Cardiac septum (tissue), 1 donor: ENCODE results near the gene XPO6. TPM values are rescaled to one million over a fixed set of nuclear protein-coding genes. Genes with fewer than 3 reads are reported as not detected.
A peak's percentile ranks its signal among the peaks of the same experiment; 100 is the strongest.

Source experiments
- DNase-seq: peaks from one replicate; pipeline ENCODE4 v3.0.0-alpha.2; 2020; ENCODE audit warnings: low spot score
- intact Hi-C: fragments of 100-400 bp; cut with DNase I; formaldehyde crosslinking; loops from one replicate; pipeline ENCODE4 v1.14.0; 2022
- total RNA-seq: library from RNA; stranded (reverse); fragmentation: NEBNext Ultra II Directional; extraction: Animal tissue kit (Norgen Biotek cat#: 25700); gene quantifications from one replicate; pipeline ENCODE4 v1.2.1, GENCODE V29; 2021
- donor health status: DM: no; HTN: no; CAD: no.

Gene XPO6
- total RNA-seq, 1 donor from 2014 or later, result 43.9 TPM

DNA sequence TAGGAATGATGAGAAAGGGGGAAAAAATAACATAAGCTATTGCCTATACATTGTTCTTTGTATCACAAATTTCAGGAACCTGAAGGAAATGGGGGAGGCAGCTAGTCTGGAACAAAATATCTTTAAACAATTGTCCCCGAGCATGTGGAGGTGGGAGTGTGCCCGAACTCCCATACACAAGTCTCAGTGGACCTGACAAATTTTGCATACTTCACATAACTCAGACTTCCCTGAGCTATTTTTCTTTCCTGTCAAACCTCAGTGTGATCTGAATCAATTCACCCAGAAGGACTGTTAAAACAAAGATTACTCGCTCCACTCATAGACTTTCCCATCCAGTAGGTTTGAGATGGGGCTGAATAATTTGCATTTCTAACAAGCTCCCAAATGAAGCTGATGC, 1.6 kb upstream of the XPO6 start:
- intact Hi-C loops, result loop anchor here (5.0 kb wide), 1 partner anchor 51 kb away; no protein-coding TSS in a partner anchor
- no peak for DNase-seq

DNA sequence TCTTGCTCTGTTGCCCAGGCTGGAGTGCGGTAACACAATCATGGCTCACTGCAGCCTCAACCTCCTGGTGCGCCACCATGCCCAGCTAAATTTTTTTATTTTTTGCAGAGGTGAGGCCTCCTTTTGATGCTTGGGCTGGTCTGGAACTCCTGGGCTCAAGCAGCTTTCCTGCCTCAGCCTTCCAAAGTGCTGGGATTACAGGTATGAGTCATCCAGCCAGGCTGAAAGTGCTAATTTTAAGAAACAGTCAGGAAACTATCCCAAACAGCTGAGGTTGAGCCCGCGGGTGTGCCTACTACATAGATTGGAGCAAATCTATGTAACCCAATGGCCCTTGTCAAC, 738 bp upstream of the XPO6 start:
- intact Hi-C loops, result loop anchor here (5.0 kb wide), 1 partner anchor 50 kb away; no protein-coding TSS in a partner anchor
- no peak for DNase-seq

DNA sequence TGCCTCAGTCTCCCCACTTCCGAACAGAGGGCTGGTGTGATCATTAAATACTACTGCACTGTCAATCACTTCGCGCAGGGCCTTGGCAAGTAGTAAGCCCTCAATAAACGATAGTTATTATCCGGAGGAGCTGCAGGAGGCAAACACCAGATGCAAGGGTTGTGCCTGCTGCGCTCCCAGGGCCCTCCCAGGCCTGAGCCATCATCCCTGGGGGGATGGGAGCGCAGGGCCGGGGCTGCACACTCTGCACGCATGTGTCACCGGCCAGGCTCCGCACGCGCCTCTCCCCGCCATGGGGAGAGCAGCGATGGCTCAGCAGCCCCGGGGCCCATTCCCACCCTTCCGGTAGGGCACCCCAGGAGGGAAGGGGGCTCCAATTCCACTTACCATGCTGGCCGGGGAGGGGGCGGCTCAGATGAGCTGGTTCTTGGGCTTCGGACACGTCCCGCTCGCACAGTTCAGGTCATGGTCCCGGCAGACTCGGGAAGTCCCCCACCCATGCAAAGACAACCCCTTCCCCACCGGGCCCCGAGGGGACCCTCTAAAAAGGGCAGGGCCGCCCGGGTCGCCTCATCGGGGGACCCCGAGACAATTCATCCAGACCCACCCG, 681 bp downstream of the XPO6 start:
- intact Hi-C loops, result loop anchor here (1.0 to 5.0 kb wide), 2 partner anchors 30 to 49 kb away; no protein-coding TSS in a partner anchor
- DNase-seq, result peak; percentile 89

DNA sequence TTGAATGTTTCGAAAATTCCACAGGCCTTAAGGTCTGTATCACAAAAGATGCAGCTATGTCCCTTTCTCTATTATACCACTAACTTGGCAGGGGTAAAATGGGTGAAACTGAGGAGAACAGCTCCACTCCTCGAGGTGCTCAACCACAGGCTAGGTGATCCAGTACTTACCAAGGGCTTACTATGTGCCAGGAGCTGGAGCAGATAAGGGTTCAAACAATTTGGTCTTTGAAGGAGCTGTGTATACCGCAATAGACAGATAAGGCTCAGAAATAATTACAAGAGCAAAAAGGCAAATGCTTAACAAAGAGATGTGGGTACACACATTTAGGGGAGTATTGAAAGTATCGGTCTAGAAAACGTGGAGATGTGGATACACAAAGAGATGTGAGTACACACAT, 1.5 kb downstream of the XPO6 start:
- no peak for DNase-seq
- intact Hi-C loops, result loop anchor here (5.0 kb wide), 1 partner anchor 48 kb away; no protein-coding TSS in a partner anchor

DNA sequence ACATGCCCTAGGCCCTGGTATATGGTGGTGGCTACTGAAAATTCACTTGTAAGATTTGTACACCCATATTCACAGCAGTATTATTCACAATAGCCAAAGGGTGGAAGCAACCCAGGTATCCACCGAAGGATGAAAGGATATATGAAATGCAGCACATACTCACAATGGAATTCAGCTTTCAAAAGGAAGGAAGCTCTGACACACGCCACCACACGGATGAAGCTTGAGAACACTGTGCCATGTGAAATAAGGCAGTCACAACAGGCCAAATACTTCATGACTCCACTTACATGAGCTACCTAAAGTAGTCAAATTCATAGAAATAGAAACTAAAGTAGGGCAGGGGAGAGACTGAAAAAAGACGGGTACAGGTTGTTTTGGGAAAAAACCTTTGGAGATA, 2.9 kb downstream of the XPO6 start:
- intact Hi-C loops, result no loop called here
- no peak for DNase-seq

DNA sequence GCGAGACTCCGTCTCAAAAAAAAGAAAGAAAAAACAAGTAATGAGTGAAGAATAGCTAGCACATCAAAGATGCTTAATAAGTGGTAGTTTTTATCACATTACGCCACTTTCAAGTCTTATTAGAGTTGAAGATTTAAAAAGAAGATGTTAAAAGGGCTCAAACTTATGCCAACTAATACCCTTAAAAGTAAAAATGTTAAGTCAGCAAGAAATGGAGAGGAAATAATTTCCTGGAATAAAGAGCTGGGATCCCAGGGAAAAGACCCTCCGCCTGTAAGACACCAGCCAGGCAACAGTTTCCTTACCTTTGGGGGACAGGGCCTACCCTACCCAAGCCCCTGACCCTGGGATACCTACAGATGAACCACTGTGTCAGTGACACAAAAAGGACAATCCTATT, 3.6 kb downstream of the XPO6 start:
- DNase-seq, result no peak
- intact Hi-C loops, result no loop called here

DNA sequence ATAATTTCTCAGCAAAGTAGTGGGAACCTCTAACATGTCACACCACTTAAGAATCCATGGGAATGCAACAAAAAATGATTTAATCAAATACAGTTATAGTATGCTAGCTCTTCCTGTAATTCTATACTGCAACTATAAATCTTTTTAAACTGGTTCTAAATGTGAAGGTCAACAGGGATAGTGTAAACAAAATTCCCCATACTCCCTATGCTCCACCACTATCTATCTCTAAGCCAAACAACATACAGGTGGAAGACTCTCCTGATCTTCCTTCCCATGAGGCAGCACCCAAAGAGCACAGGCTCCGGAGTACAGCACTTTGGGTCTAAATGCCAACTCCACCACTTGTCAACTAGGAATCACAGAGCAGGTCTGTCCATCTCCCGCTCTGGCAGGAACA, 4.4 kb downstream of the XPO6 start:
- intact Hi-C loops, result no loop called here
- DNase-seq, result no peak

DNA sequence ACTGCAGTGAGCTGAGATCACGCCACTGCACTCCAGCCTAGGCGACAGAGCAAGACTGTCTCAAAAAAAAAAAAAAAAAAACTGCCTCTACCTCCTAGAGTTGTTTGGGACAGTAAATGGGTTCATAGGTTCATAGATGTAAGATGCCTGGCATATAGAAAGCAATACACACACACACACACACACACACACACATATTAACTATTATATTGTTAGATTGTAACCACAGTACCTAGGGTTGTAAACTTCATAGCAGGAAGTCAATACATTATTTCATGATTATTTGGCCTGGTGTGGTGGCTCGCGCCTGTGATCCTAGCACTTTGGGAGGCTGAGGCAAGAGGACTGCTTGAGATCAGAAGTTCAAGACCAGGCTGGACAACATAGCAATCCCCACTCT, 5.8 kb downstream of the XPO6 start:
- intact Hi-C loops, result no loop called here
- no peak for DNase-seq

DNA sequence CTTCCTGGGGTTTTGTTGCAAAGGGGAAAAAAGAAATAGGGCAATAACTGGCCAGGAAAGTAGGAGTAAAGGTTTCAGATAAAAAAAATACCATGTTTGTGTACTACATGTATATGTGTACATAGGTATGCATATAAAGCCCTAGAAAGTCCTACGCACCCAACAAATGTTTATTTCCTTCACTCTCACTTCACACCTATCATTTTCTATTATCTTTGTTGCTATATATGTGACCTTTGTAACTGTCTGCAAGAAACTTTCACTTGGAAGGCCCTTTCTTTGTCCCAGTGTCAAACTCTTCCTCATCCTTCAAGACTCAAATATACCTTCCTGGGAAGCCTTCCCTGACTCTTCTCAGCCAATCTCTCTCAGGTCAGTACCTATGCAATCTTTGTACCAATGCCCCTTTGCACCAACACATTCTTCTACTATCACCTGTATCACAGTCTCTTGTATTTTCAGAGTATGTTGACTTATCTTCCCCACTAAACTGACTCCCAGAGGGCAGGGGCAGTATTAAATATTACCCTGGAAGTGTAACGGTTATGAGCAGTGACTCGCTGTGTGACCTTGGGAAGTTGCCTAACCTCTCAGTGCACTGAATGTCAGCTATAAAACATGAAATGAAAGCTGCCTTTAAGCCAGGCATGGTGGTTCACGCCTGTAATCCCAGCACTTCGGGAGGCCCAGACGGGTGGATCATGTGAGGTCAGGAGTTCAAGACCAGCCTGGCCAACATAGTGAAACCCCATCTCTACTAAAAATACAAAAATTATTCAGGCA, 6.5 kb downstream of the XPO6 start:
- intact Hi-C loops, result no loop called here
- no peak for DNase-seq

DNA sequence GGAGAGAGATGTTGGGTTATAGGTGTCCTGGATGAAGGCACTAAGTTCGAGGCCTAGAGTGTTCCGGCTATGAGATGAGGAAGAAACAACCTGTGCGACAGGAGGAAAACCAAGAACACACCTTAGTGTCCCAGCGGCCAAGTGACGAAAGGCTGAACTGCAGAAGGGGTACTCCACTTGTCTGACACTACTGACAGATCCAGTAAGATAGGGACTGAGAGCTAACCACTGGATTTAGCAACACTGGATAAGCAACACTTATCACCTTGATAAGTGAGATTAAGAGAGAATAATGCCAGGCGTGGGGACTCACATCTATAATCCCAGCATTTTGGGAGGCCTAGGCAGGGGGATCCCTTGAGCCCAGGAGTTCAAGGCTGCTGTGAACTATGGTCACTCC, 7.1 kb downstream of the XPO6 start:
- intact Hi-C loops, result no loop called here
- no peak for DNase-seq

DNA sequence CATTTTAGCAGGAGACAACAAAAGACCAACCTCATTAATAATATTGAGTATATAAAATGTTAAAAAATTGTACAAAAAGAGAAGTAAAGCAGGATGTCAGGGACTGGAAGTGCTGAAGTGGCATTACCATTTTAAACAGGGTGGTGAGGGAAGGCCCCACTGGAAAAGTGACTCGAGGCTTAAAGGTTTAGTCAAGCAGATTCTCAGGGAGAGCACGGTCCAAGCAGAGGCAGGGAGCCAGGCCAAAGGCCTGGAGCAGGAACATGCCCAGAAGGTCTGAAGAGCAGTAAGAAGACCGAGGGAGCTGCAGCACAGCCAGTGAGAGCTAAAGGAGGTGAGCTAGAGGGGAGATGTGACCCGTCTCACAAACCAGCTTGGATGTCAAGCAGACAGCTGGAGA, 7.6 kb downstream of the XPO6 start:
- DNase-seq, result no peak
- intact Hi-C loops, result no loop called here

DNA sequence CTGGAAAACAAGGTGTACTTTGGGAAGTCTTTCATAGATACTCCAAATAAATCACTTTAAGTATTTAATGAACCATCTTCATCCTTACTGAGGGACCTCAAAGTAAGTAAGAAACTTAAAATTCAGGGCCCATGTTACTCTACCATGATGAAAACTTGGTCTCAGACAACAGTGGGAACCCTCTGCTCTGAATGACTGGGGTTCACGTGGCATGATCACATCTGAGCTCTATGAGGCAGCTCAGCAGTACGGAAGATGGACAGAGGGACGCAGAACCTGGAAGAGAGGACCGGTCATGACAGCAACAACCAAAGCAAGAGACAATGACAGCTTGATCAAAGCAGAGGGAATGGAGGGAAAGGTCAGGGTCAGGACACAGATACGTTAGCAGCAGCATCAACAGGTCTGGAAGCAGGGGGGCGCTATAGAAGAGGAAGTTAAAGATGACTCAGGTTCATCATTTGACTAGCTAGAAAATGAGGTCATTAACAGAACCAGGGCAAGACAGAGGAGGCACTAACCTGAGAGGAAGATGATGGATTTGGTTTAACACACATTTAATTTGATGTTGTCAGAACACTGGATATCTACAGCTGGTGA, 9.5 kb downstream of the XPO6 start:
- no peak for DNase-seq
- intact Hi-C loops, result no loop called here

DNA sequence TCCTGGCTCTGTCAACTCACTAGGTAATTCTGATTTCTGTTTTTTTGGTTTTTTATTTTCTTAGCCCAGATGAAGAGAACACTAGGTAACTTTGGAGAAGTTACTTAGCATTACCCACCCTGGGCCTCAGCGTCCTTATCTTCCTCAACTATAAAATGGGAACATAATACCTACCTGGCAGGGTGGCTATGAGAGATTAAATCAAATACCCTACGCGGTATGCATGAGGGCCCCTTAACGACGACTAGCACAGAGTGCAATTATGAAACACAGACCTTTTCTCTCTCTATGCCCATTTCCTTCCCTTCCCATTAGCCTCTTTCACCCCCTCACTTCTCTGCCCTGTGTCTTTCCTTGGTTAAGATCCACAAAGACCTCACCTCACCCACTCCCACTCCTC, 11.1 kb downstream of the XPO6 start:
- DNase-seq, result no peak
- intact Hi-C loops, result no loop called here

DNA sequence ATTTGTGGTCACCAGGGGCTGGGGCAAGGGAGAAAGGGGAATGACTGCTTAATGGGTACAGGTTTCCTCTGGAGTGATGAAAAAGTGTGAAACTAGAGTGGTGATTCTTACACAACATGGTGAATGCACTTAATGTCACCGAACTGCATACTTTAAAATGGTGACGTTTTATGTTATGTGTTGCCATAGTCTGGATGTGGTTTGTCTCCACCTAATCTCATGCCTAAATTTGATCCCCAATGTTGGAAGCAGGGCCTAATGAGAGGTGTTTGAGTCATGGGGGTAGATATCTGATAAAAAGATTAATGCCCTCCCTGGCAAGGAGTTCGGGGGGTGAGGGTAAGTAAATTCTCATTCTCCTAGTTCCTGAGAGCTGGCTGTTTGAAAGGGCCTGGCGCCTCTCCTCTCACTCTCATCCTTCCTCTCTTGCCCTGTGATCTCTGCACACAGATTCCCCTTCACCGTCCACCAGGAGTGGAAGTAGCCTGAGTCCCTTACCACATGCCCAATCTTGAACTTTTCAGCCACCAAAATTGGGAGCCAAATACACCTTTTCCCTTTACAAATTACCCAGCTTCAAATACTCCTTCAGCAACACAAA, 15.3 kb downstream of the XPO6 start:
- intact Hi-C loops, result no loop called here
- DNase-seq, result no peak

DNA sequence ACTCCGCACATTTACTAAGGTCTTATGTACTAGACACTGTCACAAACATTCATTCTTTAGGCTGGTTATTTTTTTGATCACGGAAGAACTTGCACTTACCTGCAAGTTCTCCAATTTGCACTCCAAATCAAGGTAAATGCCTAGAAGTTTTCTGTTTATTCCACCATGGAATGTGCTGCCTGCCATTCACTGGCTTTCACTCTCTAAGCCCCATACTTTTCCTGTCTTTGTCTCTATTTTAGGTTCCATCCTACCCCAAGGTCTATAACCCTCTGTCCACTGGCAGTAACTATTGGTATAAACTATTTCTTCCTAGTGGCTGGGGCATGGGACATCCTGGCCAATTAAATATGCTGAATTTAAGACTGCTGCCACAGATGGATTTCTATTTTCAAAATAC, 15.9 kb downstream of the XPO6 start:
- intact Hi-C loops, result no loop called here

DNA sequence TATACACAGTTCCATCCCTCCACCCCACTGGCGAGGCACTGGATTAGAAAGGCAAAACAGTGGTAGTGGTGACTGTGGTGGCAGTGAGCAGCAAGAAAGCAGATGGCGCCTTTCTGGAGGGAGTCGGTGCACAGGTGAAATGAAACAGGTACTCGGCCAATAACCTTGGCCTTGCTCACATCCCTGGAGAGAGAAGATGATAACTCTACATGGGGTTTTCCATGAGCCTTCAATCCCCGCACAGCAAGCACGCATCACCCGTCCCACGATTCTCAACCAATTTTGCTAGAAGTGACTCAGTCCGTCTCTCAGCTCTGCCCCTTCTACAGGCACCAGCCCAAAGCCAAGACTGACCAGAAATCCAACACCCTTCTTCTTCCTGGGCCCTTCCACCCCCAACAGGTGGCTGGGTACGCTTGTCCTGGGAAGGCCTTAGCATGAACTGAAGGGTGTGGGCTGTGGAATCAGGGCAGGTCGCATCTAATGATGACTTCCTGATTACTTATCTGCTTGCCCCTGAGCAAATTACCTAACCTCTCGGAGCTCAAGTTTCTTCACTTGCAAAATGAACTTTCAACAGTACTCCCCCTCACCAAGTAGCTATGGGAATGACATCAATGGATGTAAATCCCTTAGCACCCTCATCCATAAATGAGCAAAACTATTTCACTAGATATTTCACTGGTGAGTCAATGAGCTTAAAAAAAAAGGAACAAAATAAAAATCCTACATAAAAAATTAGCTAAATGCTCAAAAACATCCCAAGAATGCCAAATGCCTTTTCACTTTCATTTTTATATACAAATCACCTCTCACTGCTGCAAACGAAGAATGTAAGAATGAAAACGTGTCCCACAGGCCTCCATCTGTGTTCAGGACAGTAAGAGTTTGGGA, 18.0 kb downstream of the XPO6 start:
- DNase-seq, result no peak
- intact Hi-C loops, result no loop called here

More for the DNA sequence above, 15.9 kb downstream of the XPO6 start:
- DNase-seq, result no peak

DNA sequence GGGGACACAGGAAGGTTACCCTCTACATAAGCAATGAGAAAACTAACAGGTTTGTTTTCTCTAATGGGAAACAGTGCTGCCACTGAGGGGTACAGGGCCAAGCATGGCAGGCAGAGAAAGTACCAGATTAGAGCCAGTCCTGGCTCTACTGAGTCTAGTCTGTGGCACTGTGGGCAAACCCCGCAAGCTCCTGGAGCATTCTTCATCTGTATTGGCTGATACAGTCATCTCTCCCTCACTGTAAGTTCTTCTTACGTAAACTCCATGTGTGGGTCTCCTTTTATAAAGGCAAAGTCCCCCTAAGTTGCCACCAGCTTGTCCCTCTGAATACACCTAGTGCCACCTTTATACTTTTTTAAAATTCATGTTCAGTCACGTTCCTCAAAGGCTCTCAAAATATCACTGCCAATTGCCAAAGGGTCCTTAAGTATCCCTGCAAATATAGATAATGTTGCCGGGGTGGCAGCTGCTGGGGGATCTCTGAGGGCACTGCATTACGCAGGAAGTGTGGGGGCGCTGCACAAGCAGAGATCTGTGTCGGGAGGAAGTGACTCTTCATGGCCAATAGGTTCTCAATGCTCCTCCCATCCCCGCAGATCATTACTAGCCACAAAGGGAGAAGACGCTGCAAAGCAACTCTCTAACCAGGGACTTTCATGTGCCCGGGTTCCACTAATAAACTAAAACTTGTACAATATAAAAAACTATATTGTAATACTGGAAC, 18.8 kb downstream of the XPO6 start:
- intact Hi-C loops, result no loop called here
- no peak for DNase-seq

DNA sequence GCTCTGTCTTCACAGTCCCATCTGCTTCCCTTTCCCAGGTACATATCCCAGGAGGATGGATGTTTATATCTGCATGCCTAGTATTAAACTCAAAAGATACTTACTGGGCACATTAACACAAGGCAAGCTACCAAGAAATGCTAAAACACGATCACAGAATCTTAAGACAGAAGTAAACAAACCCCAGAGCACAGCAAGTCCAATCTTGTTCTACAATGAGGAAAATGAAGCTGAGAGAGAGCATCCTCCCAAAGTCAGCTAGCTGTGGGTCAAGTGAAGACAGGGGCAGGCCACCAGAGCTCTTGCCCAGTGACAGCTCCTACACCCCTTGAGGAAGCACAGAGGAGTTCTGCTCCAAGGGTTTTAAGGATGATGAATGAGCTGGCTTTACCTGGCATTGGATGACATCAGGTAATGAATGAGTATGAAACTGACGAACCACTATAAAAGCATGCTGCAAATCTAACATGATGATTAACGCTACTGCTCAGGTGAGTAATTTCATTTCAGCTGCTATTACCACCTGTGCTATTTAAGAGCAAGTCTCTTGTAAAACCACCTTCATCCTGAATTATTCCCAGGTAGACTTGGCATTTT, 20.3 kb downstream of the XPO6 start:
- DNase-seq, result no peak
- intact Hi-C loops, result no loop called here

DNA sequence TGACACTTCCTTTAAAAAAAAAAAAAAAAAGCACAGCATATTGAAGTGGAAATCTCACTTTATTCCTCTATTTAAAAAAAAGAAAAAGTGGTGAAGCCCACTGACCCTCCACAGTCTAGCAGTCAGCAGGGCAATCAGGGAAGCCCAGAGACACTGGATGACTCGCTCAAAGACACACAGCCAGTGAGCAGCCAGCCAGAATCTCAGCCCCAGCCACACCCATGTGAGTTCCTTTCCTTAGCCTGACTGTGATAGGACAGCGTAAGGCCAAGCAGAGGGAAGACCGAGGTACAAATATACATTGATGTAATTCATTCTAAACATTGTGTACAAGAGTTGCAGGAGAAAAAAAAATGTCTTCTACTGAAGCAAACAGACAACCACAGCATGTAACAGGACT, 22.5 kb downstream of the XPO6 start:
- intact Hi-C loops, result no loop called here
- no peak for DNase-seq
